OCI-LY1 (cell line): ENCODE data around the gene PTPRO.

Source experiments
- H2AFZ ChIP-seq: fragments of 200-600 bp; sonication (generic), shearing (Covaris generic); 2 replicates; pipeline ENCODE4 v1.6.0; 2014; ENCODE audit warnings: antibody characterized with exemption, mild to moderate bottlenecking, low read length
- H3F3A ChIP-seq: fragments of 200-600 bp; sonication (generic), shearing (Covaris generic); 2 replicates; pipeline ENCODE4 v1.6.0; 2014; ENCODE audit warnings: mild to moderate bottlenecking, antibody characterized with exemption, low read length, moderate library complexity; ENCODE audit not compliant: insufficient read depth
- H3K27ac ChIP-seq: fragments of 200-600 bp; sonication (generic); 2 replicates; pipeline ENCODE4 v1.5.1; 2014; ENCODE audit warnings: low read length, mixed run types, mild to moderate bottlenecking, low read depth; ENCODE audit not compliant: poor library complexity, severe bottlenecking
- H3K27me3 ChIP-seq: fragments of 200-600 bp; sonication (generic); 2 replicates; pipeline ENCODE4 v1.6.0; 2014; ENCODE audit warnings: antibody characterized with exemption, mild to moderate bottlenecking, low read length, moderate library complexity; ENCODE audit not compliant: insufficient read depth
- H3K36me3 ChIP-seq: fragments of 200-600 bp; sonication (generic); 2 replicates; pipeline ENCODE4 v1.6.1; 2014; ENCODE audit warnings: mild to moderate bottlenecking, antibody characterized with exemption, low read length, moderate library complexity, mixed read lengths; ENCODE audit not compliant: insufficient read depth
- H3K4me1 ChIP-seq: fragments of 200-600 bp; sonication (generic); 2 replicates; pipeline ENCODE4 v1.5.1; 2014; ENCODE audit warnings: mild to moderate bottlenecking, low read length, moderate library complexity; ENCODE audit not compliant: insufficient read depth, severe bottlenecking
- H3K4me2 ChIP-seq: fragments of 200-600 bp; sonication (generic), shearing (Covaris generic); 2 replicates; pipeline ENCODE4 v1.6.1; 2014; ENCODE audit warnings: low read length
- H3K4me3 ChIP-seq: fragments of 200-600 bp; sonication (generic); 2 replicates; pipeline ENCODE4 v1.5.1; 2014; ENCODE audit warnings: low read length, low read depth, mild to moderate bottlenecking, mixed read lengths; ENCODE audit not compliant: poor library complexity, severe bottlenecking
- H3K79me2 ChIP-seq: fragments of 200-600 bp; shearing (Covaris generic); 2 replicates; pipeline ENCODE4 v1.6.1; 2016; ENCODE audit warnings: mixed run types, low read length, mixed read lengths; ENCODE audit not compliant: insufficient read depth
- H3K9ac ChIP-seq: fragments of 200-600 bp; sonication (generic), shearing (Covaris generic); 2 replicates; pipeline ENCODE4 v1.6.1; 2014; ENCODE audit warnings: mild to moderate bottlenecking, low read length, mixed read lengths
- H3K9me2 ChIP-seq: fragments of 200-600 bp; sonication (generic), shearing (Covaris generic); 2 replicates; pipeline ENCODE4 v1.6.1; 2014; ENCODE audit warnings: low read depth, mild to moderate bottlenecking, low read length, mixed read lengths
- H3K9me3 ChIP-seq: fragments of 200-600 bp; shearing (Covaris generic); 2 replicates; pipeline ENCODE4 v1.6.1; 2014; ENCODE audit warnings: low read length, mixed read lengths
- H4K20me1 ChIP-seq: fragments of 200-600 bp; sonication (generic), shearing (Covaris generic); 2 replicates; pipeline ENCODE4 v1.6.0; 2016; ENCODE audit warnings: mild to moderate bottlenecking, low read length; ENCODE audit not compliant: insufficient read depth
- EZH2 ChIP-seq: fragments of 200-600 bp; sonication (generic), shearing (Covaris generic); IDR thresholded peaks from 2 replicates; pipeline ENCODE4 v1.8.0; 2017; ENCODE audit warnings: borderline replicate concordance, mixed run types, mild to moderate bottlenecking, antibody characterized with exemption, low read length, moderate library complexity, mixed read lengths
- TF ChIP-seq, protein P1 (sequence below): fragments of 200-600 bp; sonication (generic), shearing (Covaris generic); IDR thresholded peaks from 2 replicates; pipeline ENCODE4 v1.5.1; 2017; ENCODE audit warnings: mild to moderate bottlenecking, antibody characterized with exemption, low read length, moderate library complexity, mixed read lengths

Gene PTPRO

GRCh38 chr12:15592934-15593333, 270.6 kb downstream of the PTPRO start:
- H3K27me3 ChIP-seq: no peaks in the 10 kb centered on the region

GRCh38 chr12:15596174-15596573, 273.9 kb downstream of the PTPRO start:
- Histone ChIP-seq H3K9me3 (no peaks in the 10 kb centered on the region), H3K27ac (no peak overlapping the region), H4K20me1 (no peaks in the 10 kb centered on the region), H3K4me2 (no peak overlapping the region), H3K36me3 (no peaks in the 10 kb centered on the region), H3K9ac (no peak overlapping the region), H3F3A (no peaks in the 10 kb centered on the region), H3K4me1 (no peaks in the 10 kb centered on the region), H3K27me3 (no peaks in the 10 kb centered on the region), H3K79me2 (no peaks in the 10 kb centered on the region), H2AFZ (no peak overlapping the region), H3K9me2 (no peaks in the 10 kb centered on the region), H3K4me3 (no peak overlapping the region)
- TF ChIP-seq, protein P1, sequence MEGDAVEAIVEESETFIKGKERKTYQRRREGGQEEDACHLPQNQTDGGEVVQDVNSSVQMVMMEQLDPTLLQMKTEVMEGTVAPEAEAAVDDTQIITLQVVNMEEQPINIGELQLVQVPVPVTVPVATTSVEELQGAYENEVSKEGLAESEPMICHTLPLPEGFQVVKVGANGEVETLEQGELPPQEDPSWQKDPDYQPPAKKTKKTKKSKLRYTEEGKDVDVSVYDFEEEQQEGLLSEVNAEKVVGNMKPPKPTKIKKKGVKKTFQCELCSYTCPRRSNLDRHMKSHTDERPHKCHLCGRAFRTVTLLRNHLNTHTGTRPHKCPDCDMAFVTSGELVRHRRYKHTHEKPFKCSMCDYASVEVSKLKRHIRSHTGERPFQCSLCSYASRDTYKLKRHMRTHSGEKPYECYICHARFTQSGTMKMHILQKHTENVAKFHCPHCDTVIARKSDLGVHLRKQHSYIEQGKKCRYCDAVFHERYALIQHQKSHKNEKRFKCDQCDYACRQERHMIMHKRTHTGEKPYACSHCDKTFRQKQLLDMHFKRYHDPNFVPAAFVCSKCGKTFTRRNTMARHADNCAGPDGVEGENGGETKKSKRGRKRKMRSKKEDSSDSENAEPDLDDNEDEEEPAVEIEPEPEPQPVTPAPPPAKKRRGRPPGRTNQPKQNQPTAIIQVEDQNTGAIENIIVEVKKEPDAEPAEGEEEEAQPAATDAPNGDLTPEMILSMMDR: no peak
- TF ChIP-seq EZH2: no peak

More at GRCh38 chr12:15592934-15593333, 270.6 kb downstream of the PTPRO start:
- Histone ChIP-seq H3F3A (no peaks in the 10 kb centered on the region), H3K9ac (no peak overlapping the region), H3K4me3 (no peak overlapping the region), H3K4me2 (no peak overlapping the region), H3K27ac (no peak overlapping the region), H3K9me2 (no peaks in the 10 kb centered on the region), H4K20me1 (no peaks in the 10 kb centered on the region), H3K36me3 (no peaks in the 10 kb centered on the region), H3K4me1 (no peaks in the 10 kb centered on the region), H3K79me2 (no peaks in the 10 kb centered on the region), H3K9me3 (no peaks in the 10 kb centered on the region), H2AFZ (no peak overlapping the region)
- TF ChIP-seq EZH2: no peak
- TF ChIP-seq, protein P1: no peak

DNA sequence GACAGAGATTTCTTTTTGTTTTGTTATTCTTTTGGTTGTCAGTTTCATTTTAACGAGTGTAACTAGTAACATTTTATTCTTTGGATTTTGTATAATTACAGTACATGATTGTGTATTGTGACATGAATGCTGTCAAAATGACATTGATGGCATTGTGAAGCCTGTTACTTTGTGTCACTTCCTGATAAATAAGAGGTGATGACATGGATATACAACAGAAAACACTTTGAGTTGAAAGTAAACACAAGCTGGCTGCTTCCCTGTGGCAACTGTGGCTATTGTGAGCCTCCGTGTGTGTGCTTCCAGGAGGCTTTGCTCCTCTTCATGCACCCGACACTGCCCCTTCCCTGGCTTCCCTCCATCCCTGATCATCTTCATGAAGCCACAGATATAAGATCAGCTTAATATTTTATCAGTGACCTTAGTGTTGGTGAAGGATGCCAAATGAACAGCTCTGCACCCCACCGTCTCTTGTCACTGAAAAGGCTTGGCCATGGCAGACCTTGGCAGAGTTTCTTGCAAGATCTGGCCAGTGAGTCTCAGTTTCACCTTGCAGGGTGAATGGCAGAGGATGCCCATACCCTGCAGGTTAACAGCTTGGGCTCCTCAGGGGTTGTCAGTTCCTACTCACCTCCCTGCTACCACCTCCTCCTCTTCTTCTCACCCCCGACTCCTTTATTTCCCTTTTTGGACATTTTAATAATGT, 275.0 kb downstream of the PTPRO start:
- H3K9me3 ChIP-seq: no peaks in the 10 kb centered on the region

More for the DNA sequence above, 275.0 kb downstream of the PTPRO start:
- H3K27me3 ChIP-seq: no peaks in the 10 kb centered on the region
- H3K27ac ChIP-seq: no peak overlapping the region
- H4K20me1 ChIP-seq: no peaks in the 10 kb centered on the region
- no peak overlapping the region for H3K4me3 ChIP-seq
- no peaks in the 10 kb centered on the region for H3K36me3 ChIP-seq
- no peaks in the 10 kb centered on the region for H3K79me2 ChIP-seq
- no peaks in the 10 kb centered on the region for H3K9me2 ChIP-seq
- TF ChIP-seq, protein P1: no peak
- H3F3A ChIP-seq: no peaks in the 10 kb centered on the region
- no peak overlapping the region for H2AFZ ChIP-seq
- H3K4me1 ChIP-seq: no peaks in the 10 kb centered on the region
- no peak overlapping the region for H3K4me2 ChIP-seq
- H3K9ac ChIP-seq: no peak overlapping the region
